B cell (primary cell): ENCODE measurements around the gene MAP3K5. TPM values are rescaled to one million over a fixed set of nuclear protein-coding genes. Genes with fewer than 3 reads are reported as not detected.

ENCODE experiments used
- ATAC-seq: fragments of 200-7000 bp; cut with Tn5 transposase; one replicate; pipeline ENCODE4 v1.10.0; 2021; ENCODE audit warnings: low read depth, mild to moderate bottlenecking, moderate number of reproducible peaks, moderate library complexity
- CTCF ChIA-PET: fragments of 350-600 bp; sonication (Branson Sonifier 250); formaldehyde crosslinking; loops from one replicate; lab custom pipeline; 2021; ENCODE audit warnings: antibody characterized with exemption, inconsistent platforms; lab: Charles Lee
- POLR2A ChIA-PET: fragments of 350-600 bp; sonication (Branson Sonifier 250); formaldehyde crosslinking; loops from one replicate; lab custom pipeline; 2021; ENCODE audit warnings: antibody characterized with exemption; lab: Charles Lee
- DNase-seq: peaks from one replicate; pipeline ENCODE4 v3.0.0; 2013
- H2AFZ ChIP-seq: 2 replicates; pipeline ENCODE4 v1.6.1; 2012; ENCODE audit warnings: mild to moderate bottlenecking, low read depth, low read length; ENCODE audit not compliant: insufficient read depth, poor library complexity, severe bottlenecking
- H3K27ac ChIP-seq, 2 donors: 1 replicate in 1 of 2; 2 replicates in 1 of 2; pipeline ENCODE4 v1.5.1; 2012 to 2013; ENCODE audit warnings: low read length in 2 of 2, mild to moderate bottlenecking in 2 of 2, moderate library complexity in 1 of 2
- H3K27me3 ChIP-seq, 4 experiments: fragments of 200-600 bp in 1 of 4; sonication (generic) in 1 of 4; replicated peaks in 1 of 4; 1 replicate in 2 of 4; 2 replicates in 2 of 4; pipeline versions ENCODE4 v1.6.1 to v1.7.0; 2013 to 2016; ENCODE audit warnings: low read length in 3 of 4, mild to moderate bottlenecking in 2 of 4, mixed read lengths in 1 of 4, moderate library complexity in 1 of 4; ENCODE audit not compliant: insufficient read depth in 4 of 4, control insufficient read depth in 3 of 4; ENCODE audit errors: control extremely low read depth in 1 of 4
- H3K36me3 ChIP-seq, 2 experiments: replicated peaks in 1 of 2; 1 replicate in 1 of 2; 2 replicates in 1 of 2; pipeline versions ENCODE4 v1.6.1 to v1.7.1; 2013; ENCODE audit warnings: low read length in 1 of 2; ENCODE audit not compliant: insufficient read depth in 2 of 2, control insufficient read depth in 1 of 2; ENCODE audit errors: control extremely low read depth in 1 of 2, extremely low read depth in 1 of 2
- H3K4me1 ChIP-seq, 2 donors: fragments of 200-600 bp in 1 of 2; sonication (generic) in 1 of 2; 1 replicate in 1 of 2; 2 replicates in 1 of 2; pipeline versions ENCODE4 v1.5.1 to v1.6.1; 2013 to 2017; ENCODE audit warnings: low read length in 2 of 2; ENCODE audit not compliant: control insufficient read depth in 2 of 2, insufficient read depth in 2 of 2
- H3K4me2 ChIP-seq: replicated peaks from 2 replicates; pipeline ENCODE3; 2012; ENCODE audit warnings: mild to moderate bottlenecking, low read depth, low read length; ENCODE audit not compliant: poor library complexity, severe bottlenecking
- H3K4me3 ChIP-seq, 5 experiments: fragments of 200-600 bp in 1 of 5; sonication (generic) in 1 of 5; 1 replicate in 3 of 5; 2 replicates in 2 of 5; pipeline versions ENCODE4 v1.5.1 to v1.7.0; 2011 to 2016; ENCODE audit warnings: low read length in 4 of 5, mild to moderate bottlenecking in 4 of 5, low read depth in 2 of 5, control low read depth in 1 of 5, moderate library complexity in 1 of 5; ENCODE audit not compliant: insufficient read depth in 1 of 5; ENCODE audit errors: control extremely low read depth in 1 of 5, extremely low read depth in 1 of 5
- H3K79me2 ChIP-seq: fragments of 200-600 bp; sonication (generic); one replicate; pipeline ENCODE4 v1.6.0; 2016; ENCODE audit warnings: low read length; ENCODE audit not compliant: control insufficient read depth, insufficient read depth
- H3K9ac ChIP-seq: fragments of 200-600 bp; sonication (generic); 2 replicates; pipeline ENCODE4 v1.6.1; 2017; ENCODE audit warnings: mild to moderate bottlenecking, low read length, moderate library complexity
- H3K9me3 ChIP-seq, 3 donors: one replicate each; pipeline versions ENCODE4 v1.6.1 to v1.7.1; 2013; ENCODE audit warnings: low read length in 2 of 3; ENCODE audit not compliant: control insufficient read depth in 2 of 3, insufficient read depth in 1 of 3; ENCODE audit errors: control extremely low read depth in 1 of 3
- H4K20me1 ChIP-seq: 2 replicates; pipeline ENCODE4 v1.6.0; 2012; ENCODE audit warnings: mild to moderate bottlenecking, low read length; ENCODE audit not compliant: insufficient read depth, control insufficient read depth, poor library complexity, severe bottlenecking
- H3K27ac Mint-ChIP-seq: one replicate; pipeline ENCODE4 v1.8.0; 2021; ENCODE audit warnings: mixed read lengths
- H3K27me3 Mint-ChIP-seq: one replicate; pipeline ENCODE4 v1.8.0; 2021; ENCODE audit warnings: mixed read lengths
- H3K4me1 Mint-ChIP-seq: one replicate; pipeline ENCODE4 v1.8.0; 2021; ENCODE audit warnings: mixed read lengths
- H3K4me3 Mint-ChIP-seq: one replicate; pipeline ENCODE4 v1.8.0; 2021; ENCODE audit warnings: mixed read lengths
- H3K9me3 Mint-ChIP-seq: one replicate; pipeline ENCODE4 v1.8.0; 2022; ENCODE audit warnings: mixed read lengths; ENCODE audit not compliant: insufficient read depth
- EZH2 ChIP-seq: IDR thresholded peaks from 2 replicates; pipeline ENCODE4 v1.6.1; 2012; ENCODE audit warnings: borderline replicate concordance, low read depth, mild to moderate bottlenecking, moderate library complexity, low read length; ENCODE audit not compliant: insufficient read depth, poor library complexity, severe bottlenecking
- WGBS: methylation state at CpG from one replicate; pipeline ENCODE4 v1.1.5; 2013; ENCODE audit warnings: missing lambda C conversion rate; ENCODE audit not compliant: insufficient coverage; 5-methylcytosine and 5-hydroxymethylcytosine counted together
- intact Hi-C: fragments of 100-400 bp; cut with micrococcal nuclease; formaldehyde crosslinking; loops from one replicate; pipeline ENCODE4 v1.10.0; 2022
- polyA plus RNA-seq: library from polyadenylated mRNA; depleted of rRNA; stranded (reverse); fragments of >200 nt; gene quantifications from 2 replicates; pipeline ENCODE4 v1.2.3, GENCODE V29; 2012
- total RNA-seq, 2 donors: library from RNA; stranded (reverse); fragments of 120-200 nt in 1 of 2; gene quantifications; 1 replicate in 1 of 2; 2 replicates in 1 of 2; pipeline versions ENCODE4 v1.2.3 to v1.2.4, GENCODE V29; 2013 to 2022
- TF ChIP-seq, protein P1 (sequence below): fragments of 200-600 bp; IDR thresholded peaks from one replicate; pipeline ENCODE4 v1.8.0; 2022; ENCODE audit warnings: antibody characterized with exemption, mild to moderate bottlenecking

MAP3K5 gene
- total and polyA plus RNA-seq, 2 donors (not counting 1 experiment from before 2014, with no cell fraction given): 5.7 to 34.1 TPM

DNA sequence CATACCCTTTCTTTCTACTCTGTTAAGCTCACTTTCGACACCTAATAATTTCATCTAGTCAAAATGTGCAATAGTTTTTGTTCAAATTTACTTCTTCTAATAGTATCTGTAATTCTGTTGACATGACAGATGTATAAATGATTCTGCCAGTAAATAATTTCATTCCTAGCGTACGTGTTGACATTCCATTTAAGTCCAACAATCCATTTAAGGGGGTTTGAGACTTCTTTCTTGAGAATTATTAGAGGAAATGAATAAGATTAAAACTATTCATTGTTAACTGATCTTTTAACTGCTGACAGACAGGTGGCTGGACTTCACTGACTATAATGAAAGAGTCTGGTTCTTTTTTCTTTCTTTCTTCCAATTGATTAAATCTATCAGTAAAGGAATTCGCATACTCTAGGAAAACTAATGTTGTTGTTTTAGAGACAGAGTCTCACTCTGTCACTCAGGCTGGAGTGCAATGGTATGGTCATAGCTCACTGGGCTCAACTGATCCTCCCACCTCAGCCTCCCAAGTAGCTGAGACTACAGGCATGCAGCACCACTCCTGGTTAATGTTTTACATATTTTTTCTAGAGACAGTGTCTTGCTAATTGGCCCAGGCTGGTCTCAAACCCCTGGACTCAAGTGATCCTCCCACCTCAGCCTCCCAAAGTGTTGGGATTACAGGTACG is 55.9 kb downstream of the MAP3K5 start:
- H3K27ac ChIP-seq: no peak overlapping the region
- peaks cover 97% of the 10 kb centered on the region for H3K79me2 ChIP-seq
- Mint-ChIP-seq H3K27ac (no peak overlapping the region), H3K27me3 (no peaks in the 10 kb centered on the region), H3K4me1 (peaks cover 49% of the 10 kb centered on the region), H3K4me3 (no peak overlapping the region), H3K9me3 (no peaks in the 10 kb centered on the region)
- peaks cover 25% of the 10 kb centered on the region for H4K20me1 ChIP-seq
- H3K4me3 ChIP-seq: no peak overlapping the region
- ChIA-PET POLR2A (no interaction called here), CTCF (interaction anchor here (0.6 to 8.2 kb wide), 2 partner anchors 53 to 92 kb away, joined by 3 to 125 read pairs; partner anchors contain the start of gene MAP3K5)
- no peak overlapping the region for H3K4me2 ChIP-seq
- DNase-seq: no peak
- H3K4me1 ChIP-seq: peaks cover 0 to 2% of the 10 kb centered on the region in 2 donors
- TF ChIP-seq EZH2: no peak
- TF ChIP-seq, protein P1, sequence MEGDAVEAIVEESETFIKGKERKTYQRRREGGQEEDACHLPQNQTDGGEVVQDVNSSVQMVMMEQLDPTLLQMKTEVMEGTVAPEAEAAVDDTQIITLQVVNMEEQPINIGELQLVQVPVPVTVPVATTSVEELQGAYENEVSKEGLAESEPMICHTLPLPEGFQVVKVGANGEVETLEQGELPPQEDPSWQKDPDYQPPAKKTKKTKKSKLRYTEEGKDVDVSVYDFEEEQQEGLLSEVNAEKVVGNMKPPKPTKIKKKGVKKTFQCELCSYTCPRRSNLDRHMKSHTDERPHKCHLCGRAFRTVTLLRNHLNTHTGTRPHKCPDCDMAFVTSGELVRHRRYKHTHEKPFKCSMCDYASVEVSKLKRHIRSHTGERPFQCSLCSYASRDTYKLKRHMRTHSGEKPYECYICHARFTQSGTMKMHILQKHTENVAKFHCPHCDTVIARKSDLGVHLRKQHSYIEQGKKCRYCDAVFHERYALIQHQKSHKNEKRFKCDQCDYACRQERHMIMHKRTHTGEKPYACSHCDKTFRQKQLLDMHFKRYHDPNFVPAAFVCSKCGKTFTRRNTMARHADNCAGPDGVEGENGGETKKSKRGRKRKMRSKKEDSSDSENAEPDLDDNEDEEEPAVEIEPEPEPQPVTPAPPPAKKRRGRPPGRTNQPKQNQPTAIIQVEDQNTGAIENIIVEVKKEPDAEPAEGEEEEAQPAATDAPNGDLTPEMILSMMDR: no peak
- no peaks in the 10 kb centered on the region for H3K9me3 ChIP-seq
- no peaks in the 10 kb centered on the region for H3K27me3 ChIP-seq
- H3K36me3 ChIP-seq: no peaks in the 10 kb centered on the region
- no peak overlapping the region for H2AFZ ChIP-seq
- no peak for ATAC-seq
- no CpG with 5 or more reads among the region's 5 CpGs for WGBS
- no peak overlapping the region for H3K9ac ChIP-seq
- intact Hi-C loops: no loop called here

DNA sequence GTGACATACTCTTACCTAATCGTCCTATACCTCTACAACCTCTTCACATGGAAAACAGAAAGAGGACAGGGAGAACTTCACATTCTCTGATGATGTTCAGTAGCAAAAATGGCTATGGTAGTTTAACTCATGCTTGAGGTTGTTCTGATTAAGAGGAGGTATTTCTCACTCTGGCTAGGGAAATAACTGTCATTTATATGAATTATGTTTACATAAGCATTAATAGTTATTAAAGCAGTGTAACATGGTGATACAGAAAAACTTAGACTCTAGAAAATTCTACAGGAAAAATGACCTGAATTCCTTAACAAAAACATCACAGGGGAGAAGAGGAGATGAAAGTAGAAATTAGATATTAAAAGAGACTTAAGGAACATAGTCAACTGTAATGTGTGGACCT is 57.3 kb downstream of the MAP3K5 start:
- Histone ChIP-seq H3K36me3 (no peaks in the 10 kb centered on the region), H3K4me3 (no peak overlapping the region), H3K9ac (no peak overlapping the region), H3K79me2 (peaks cover 97% of the 10 kb centered on the region), H3K27ac (no peak overlapping the region), H3K4me2 (no peak overlapping the region), H2AFZ (no peak overlapping the region), H3K4me1 (peaks cover 2 to 4% of the 10 kb centered on the region in 2 donors), H3K9me3 (no peaks in the 10 kb centered on the region), H3K27me3 (no peaks in the 10 kb centered on the region), H4K20me1 (peaks cover 36% of the 10 kb centered on the region)
- TF ChIP-seq, protein P1: no peak
- no peak for TF ChIP-seq EZH2
- H3K27ac Mint-ChIP-seq: no peak overlapping the region
- ATAC-seq (no peak), DNase-seq (no peak)
- ChIA-PET CTCF (interaction anchor here (8.2 kb wide), 1 partner anchor 55 kb away, joined by 125 read pairs; the partner anchor contains the start of gene MAP3K5), POLR2A (no interaction called here)
- intact Hi-C loops: no loop called here
- H3K9me3 Mint-ChIP-seq: no peaks in the 10 kb centered on the region
- H3K4me3 Mint-ChIP-seq: no peak overlapping the region
- WGBS: no CpG with 5 or more reads among the region's 1 CpG
- no peaks in the 10 kb centered on the region for H3K27me3 Mint-ChIP-seq
- peaks cover 57% of the 10 kb centered on the region for H3K4me1 Mint-ChIP-seq
